Coronary artery (tissue), 2 donors: Measurements from ENCODE around the gene DIAPH2.

Experiments
- DNase-seq: peaks from one replicate; pipeline ENCODE4 v3.0.0-alpha.2; 2017; ENCODE audit warnings: low spot score
- H3K27ac ChIP-seq, 2 donors: fragments of 200-600 bp; sonication (generic); one replicate each; pipeline ENCODE4 v1.5.1; 2016 to 2019
- H3K4me3 ChIP-seq: fragments of 200-600 bp; sonication (generic); 2 replicates; pipeline ENCODE4 v1.5.1; 2016; ENCODE audit warnings: mild to moderate bottlenecking, moderate library complexity
- TF ChIP-seq, protein P1 (sequence below): fragments of 200-600 bp; sonication (generic); IDR thresholded peaks from one replicate; pipeline ENCODE4 v1.5.1; 2019; ENCODE audit warnings: antibody characterized with exemption

Gene DIAPH2

DNA sequence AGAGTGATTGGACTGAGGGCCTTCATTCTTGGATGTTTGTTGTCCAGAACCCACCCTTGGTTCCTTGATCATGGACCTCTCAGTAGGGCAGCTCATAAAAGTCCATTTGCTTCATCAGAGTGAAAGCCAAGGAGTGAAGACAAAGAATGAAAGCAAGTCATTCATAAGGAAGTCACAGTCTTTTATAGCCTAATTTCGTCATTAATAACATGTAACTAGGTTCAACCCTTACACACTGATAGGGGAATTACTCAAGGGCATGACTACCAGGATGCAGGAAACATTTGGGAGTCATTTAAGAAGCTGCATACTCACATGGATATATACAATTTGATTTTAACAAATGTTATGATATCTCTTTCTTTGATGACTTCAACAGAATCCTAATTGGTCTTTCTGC is 294.3 kb downstream of the DIAPH2 start:
- no peak for DNase-seq
- no peak overlapping the region for H3K27ac ChIP-seq

DNA sequence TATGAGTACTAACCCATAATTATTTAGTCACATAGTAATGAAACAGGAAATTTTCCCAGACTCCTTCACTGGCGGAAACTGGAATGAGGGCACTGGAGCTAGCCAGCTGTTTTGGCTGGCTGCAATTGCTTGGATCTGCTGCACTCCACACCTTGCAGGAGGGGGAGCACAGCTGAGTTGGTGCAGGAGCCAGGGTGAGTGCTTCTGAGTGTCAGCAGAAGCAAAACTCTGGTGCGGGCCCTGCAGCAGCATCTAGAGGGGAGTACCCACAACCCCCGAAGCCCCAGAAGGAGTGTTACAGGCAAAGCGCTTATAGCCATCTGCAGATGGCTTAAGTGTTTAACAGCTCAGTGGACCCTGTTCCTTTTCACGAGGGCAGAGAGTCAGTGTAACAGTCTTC is 295.1 kb downstream of the DIAPH2 start:
- Histone ChIP-seq H3K27ac (no peak overlapping the region), H3K4me3 (no peak overlapping the region)
- TF ChIP-seq, protein P1, sequence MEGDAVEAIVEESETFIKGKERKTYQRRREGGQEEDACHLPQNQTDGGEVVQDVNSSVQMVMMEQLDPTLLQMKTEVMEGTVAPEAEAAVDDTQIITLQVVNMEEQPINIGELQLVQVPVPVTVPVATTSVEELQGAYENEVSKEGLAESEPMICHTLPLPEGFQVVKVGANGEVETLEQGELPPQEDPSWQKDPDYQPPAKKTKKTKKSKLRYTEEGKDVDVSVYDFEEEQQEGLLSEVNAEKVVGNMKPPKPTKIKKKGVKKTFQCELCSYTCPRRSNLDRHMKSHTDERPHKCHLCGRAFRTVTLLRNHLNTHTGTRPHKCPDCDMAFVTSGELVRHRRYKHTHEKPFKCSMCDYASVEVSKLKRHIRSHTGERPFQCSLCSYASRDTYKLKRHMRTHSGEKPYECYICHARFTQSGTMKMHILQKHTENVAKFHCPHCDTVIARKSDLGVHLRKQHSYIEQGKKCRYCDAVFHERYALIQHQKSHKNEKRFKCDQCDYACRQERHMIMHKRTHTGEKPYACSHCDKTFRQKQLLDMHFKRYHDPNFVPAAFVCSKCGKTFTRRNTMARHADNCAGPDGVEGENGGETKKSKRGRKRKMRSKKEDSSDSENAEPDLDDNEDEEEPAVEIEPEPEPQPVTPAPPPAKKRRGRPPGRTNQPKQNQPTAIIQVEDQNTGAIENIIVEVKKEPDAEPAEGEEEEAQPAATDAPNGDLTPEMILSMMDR: no peak
- no peak for DNase-seq

More for the DNA sequence above, 294.3 kb downstream of the DIAPH2 start:
- H3K4me3 ChIP-seq: no peak overlapping the region
- TF ChIP-seq, protein P1: no peak

DNA sequence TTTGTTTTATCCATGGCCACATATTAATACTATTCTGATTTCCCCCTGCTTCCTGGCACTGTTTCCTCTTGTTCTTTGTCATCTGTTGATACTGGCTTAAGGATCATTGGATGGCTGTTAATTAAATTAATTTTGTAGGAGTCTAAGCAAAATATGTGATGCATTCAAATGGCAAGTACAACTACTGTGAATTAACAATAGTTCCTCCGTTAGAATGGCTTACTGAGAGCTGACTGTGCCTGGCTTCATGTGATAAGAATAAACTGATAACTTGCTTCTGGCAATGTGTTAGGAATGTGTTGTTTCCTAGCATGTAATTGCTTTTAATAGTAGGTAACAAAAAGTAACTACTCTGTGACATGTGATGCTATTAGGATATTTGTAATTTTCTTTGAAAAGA is 297.5 kb downstream of the DIAPH2 start:
- TF ChIP-seq, protein P1: no peak
- DNase-seq: no peak
- no peak overlapping the region for H3K4me3 ChIP-seq
- H3K27ac ChIP-seq: no peak overlapping the region

DNA sequence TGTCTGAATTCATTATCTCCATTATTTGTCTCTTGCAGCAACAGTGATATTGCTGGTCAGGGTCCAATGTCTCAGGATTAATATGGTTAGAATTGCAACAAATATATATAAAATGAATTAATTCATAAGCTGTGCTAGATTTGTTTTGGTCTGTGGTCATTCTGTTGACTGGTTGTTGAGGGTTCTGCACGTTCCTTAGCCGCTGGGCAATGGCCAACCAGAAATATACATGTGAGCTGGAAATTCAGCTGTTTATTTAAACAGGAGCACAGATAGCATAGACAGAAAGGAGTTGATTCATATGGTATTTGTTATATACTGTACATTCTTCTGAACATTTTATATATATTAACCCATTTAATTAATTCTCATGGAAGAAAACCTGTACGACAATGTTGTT is 299.9 kb downstream of the DIAPH2 start:
- Histone ChIP-seq H3K27ac (no peak overlapping the region), H3K4me3 (no peak overlapping the region)
- TF ChIP-seq, protein P1: no peak
- DNase-seq: no peak

DNA sequence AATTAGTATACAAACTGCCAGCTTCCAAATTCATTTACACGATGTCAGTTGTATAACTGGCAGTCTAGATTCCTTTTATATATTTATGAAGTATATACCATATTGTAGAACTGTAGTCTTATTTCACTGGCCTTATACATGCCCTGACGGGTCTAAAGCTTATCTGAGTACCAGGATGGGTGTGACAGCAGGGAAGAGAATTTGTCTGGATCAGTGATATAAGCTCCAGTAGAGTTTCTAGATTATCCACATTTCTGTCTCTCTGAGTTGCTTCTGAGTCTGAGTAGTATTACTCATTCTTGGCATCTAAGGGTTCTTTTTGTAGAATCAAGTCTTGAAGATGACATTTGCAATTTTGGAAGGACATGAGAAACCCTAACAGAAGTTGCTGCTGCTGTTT is 300.4 kb downstream of the DIAPH2 start:
- TF ChIP-seq, protein P1: no peak
- Histone ChIP-seq H3K27ac (no peak overlapping the region), H3K4me3 (no peak overlapping the region)
- DNase-seq: no peak

DNA sequence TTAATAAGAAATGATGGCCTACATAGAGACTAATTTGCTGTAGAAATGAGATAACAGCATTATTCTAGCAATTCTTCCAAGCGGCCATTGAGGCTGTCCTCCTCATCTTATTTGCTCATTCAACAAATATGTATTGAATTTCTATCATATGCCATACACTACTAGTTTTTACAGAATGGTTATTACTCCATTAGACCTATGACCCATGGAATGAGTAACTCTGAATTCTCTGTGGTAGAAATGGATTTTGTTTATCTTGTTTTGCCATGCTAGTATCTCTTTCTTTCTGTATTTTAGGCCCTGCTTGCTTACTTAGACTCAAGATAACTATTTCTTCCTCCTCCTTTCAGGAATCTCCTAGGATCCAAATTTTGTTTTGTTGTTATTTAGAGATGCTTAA is 302.6 kb downstream of the DIAPH2 start:
- DNase-seq: no peak
- H3K27ac ChIP-seq: no peak overlapping the region
- TF ChIP-seq, protein P1: no peak
- no peak overlapping the region for H3K4me3 ChIP-seq

DNA sequence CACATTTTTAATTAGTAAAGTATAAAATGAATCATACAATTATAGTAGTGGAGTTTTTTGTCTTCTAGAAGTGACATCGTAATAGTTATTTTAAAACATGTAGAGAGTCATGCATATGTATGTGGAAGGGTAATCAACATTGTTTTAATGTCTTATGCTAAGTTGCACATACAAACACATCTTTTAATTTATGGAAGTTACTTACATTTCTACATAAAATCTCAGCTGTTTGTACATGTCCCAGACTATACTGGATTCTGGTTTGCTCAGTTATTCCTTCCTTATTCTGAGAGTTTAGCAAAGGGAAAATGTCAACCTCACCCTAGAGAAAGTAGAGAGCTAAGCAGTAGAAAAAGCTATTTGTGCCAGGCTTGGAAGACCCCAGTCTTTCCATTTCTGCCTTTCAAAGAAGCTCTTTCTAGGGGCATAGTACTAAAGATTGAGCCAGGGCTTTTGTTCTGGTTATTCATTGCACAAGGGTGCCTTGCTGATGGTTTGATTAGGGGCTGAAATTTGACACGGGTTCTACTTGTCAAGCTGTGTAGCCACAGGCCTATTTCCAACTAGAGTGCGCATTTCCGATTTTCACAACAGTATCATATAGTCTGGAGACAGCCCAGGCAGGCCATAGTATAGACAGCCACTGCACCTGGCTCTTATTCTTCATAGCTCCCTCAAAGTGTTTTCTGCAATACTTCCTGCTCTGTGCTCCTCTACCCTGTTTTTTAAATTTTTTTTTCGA is 305.4 kb downstream of the DIAPH2 start:
- Histone ChIP-seq H3K4me3 (no peak overlapping the region), H3K27ac (no peak overlapping the region)
- DNase-seq: no peak
- TF ChIP-seq, protein P1: no peak
